Neural crest cell (in vitro differentiated cells): ENCODE measurements around the gene CBX2. TPM values are rescaled to one million over a fixed set of nuclear protein-coding genes. Genes with fewer than 3 reads are reported as not detected.
A peak's percentile ranks its signal among the peaks of the same experiment; 100 is the strongest.

Experiments
- DNase-seq: peaks from one replicate; pipeline ENCODE4 v3.0.0; 2021; ENCODE audit warnings: low read depth, mixed read lengths, low spot score
- H3K27ac Mint-ChIP-seq: one replicate; pipeline ENCODE4 v1.8.0; 2021; ENCODE audit warnings: mild to moderate bottlenecking, mixed read lengths; ENCODE audit not compliant: unreplicated experiment
- H3K27me3 Mint-ChIP-seq: 2 replicates; pipeline ENCODE4 v1.8.0; 2021; ENCODE audit warnings: low read depth, mild to moderate bottlenecking, mixed read lengths
- H3K36me3 Mint-ChIP-seq: 2 replicates; pipeline ENCODE4 v1.8.0; 2021; ENCODE audit warnings: low read depth, mild to moderate bottlenecking, mixed read lengths
- H3K4me1 Mint-ChIP-seq: 2 replicates; pipeline ENCODE4 v1.8.0; 2021; ENCODE audit warnings: mixed read lengths
- H3K4me3 Mint-ChIP-seq: one replicate; pipeline ENCODE4 v1.8.0; 2021; ENCODE audit warnings: mild to moderate bottlenecking, mixed read lengths
- H3K9me3 Mint-ChIP-seq: 2 replicates; pipeline ENCODE4 v1.8.0; 2021; ENCODE audit warnings: mixed read lengths
- CTCF ChIP-seq: fragments of 200-600 bp; sonication (generic); conservative IDR thresholded peaks from 2 replicates; pipeline ENCODE4 v1.5.0; 2021; ENCODE audit warnings: antibody characterized with exemption, mild to moderate bottlenecking
- total RNA-seq: library from RNA; stranded (reverse); gene quantifications from 2 replicates; pipeline ENCODE4 v1.2.1, GENCODE V29; 2021

CBX2 gene
- total RNA-seq, 1 donor from 2014 or later, result 101 TPM

- Mint-ChIP-seq H3K27me3 (peaks cover 53% of the 10 kb centered on the region), H3K4me1 (peaks cover 32% of the 10 kb centered on the region), H3K9me3 (no peaks in the 10 kb centered on the region), H3K36me3 (peaks cover 15% of the 10 kb centered on the region), H3K27ac (no peak overlapping the region), H3K4me3 (peak overlapping the region; percentile 97)
- TF ChIP-seq CTCF, result no peak
- DNase-seq, result no peak
Measured at GRCh38 chr17:79836510-79836971, 58.6 kb downstream of the CBX2 start.

- peak; percentile 31 for DNase-seq
- peaks cover 15% of the 10 kb centered on the region for H3K36me3 Mint-ChIP-seq
- peaks cover 30% of the 10 kb centered on the region for H3K4me1 Mint-ChIP-seq
- H3K27me3 Mint-ChIP-seq, result peaks cover 59% of the 10 kb centered on the region
- no peaks in the 10 kb centered on the region for H3K9me3 Mint-ChIP-seq
- peak overlapping the region; percentile 97 for H3K4me3 Mint-ChIP-seq
- peak; percentile 15 for TF ChIP-seq CTCF
- no peak overlapping the region for H3K27ac Mint-ChIP-seq
Measured at GRCh38 chr17:79836972-79837887, 59.3 kb downstream of the CBX2 start.

Other genes starting within 250 kb of the CBX2 start
- gene RBFOX3, start 167.1 kb upstream of the CBX2 start, total RNA-seq, result 0.19 and 0.50 TPM in 2 replicates
- gene ENPP7, start 47.2 kb upstream of the CBX2 start, total RNA-seq, result not detected in 2 replicates
- 16.5 and 19.2 TPM in 2 replicates for gene CBX8, start 18.9 kb downstream of the CBX2 start, total RNA-seq
- gene CBX4, start 61.3 kb downstream of the CBX2 start, total RNA-seq, result 19.1 and 21.0 TPM in 2 replicates